Thoracic aorta (tissue), 2 donors: ENCODE data around the gene RHBDL2. TPM values are rescaled to one million over a fixed set of nuclear protein-coding genes. Genes with fewer than 3 reads are reported as not detected.

Source experiments
- ATAC-seq: fragments of 150-250 bp; one replicate; pipeline ENCODE4 v1.8.0; 2017; ENCODE audit warnings: low read depth; ENCODE audit not compliant: insufficient number of reproducible peaks, low FRiP score
- DNase-seq: peaks from one replicate; pipeline ENCODE4 v3.0.0-alpha.2; 2020; ENCODE audit warnings: low spot score
- H3K27ac ChIP-seq, 2 donors: fragments of 200-600 bp; sonication (generic); 1 replicate in 1 of 2; 2 replicates in 1 of 2; pipeline ENCODE4 v1.5.1; 2016; ENCODE audit warnings: mild to moderate bottlenecking in 2 of 2, moderate library complexity in 2 of 2
- H3K27me3 ChIP-seq: fragments of 200-600 bp; sonication (generic); replicated peaks from 2 replicates; pipeline ENCODE4 v1.6.0; 2016; ENCODE audit warnings: mild to moderate bottlenecking; ENCODE audit not compliant: insufficient read depth
- H3K36me3 ChIP-seq: fragments of 200-600 bp; sonication (generic); one replicate; pipeline ENCODE4 v1.5.1; 2016
- H3K4me1 ChIP-seq, 2 donors: fragments of 200-600 bp; sonication (generic); 1 replicate in 1 of 2; 2 replicates in 1 of 2; pipeline versions ENCODE4 v1.5.1 to v1.6.0; 2016; ENCODE audit warnings: low read depth in 2 of 2, mild to moderate bottlenecking in 1 of 2; ENCODE audit not compliant: control insufficient read depth in 1 of 2
- H3K4me3 ChIP-seq: fragments of 200-600 bp; sonication (generic); 2 replicates; pipeline ENCODE4 v1.5.1; 2016; ENCODE audit warnings: mild to moderate bottlenecking
- H3K9me3 ChIP-seq: fragments of 200-600 bp; sonication (generic); 2 replicates; pipeline ENCODE4 v1.5.1; 2016
- total RNA-seq, 2 donors: library from RNA; depleted of rRNA; stranded (reverse); fragments of >200 nt; gene quantifications; one replicate each; pipeline versions ENCODE4 v1.1.0 to v1.2.3, GENCODE V29; 2016
- TF ChIP-seq, protein P1 (sequence below): fragments of 200-600 bp; sonication (generic); IDR thresholded peaks from one replicate; pipeline ENCODE4 v1.5.1; 2019; ENCODE audit warnings: antibody characterized with exemption

The RHBDL2 gene
- total RNA-seq, 2 donors from 2014 or later: 0.85 TPM; not detected in 1

DNA sequence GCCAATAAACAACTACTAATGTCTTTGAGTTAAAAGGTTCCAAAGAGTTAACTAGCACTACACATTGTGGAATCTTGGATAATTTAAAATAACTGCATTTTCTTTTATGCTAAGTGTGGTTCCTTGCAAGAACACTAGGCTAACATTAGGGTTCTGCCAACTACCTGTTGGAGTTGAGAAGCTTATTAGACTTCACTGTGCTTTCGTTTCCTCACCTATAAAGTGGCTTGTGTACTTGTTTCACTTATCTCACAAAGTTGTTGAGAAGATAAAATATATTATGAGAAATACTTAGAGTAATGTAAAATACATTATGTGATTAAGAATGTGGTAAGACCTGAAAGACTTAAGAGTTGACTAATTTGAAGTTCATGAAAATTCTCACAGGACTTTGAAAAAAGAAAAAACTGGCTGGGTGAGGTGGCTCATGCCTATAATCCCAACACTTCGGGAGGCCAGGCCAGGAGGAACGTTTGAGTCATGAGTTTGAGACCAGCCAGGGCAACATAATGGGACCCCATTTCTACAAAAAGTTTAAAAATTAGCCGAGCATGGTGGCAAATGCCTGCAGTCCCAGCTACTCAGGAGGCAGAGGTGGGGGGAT, 76.4 kb downstream of the RHBDL2 start:
- Histone ChIP-seq H3K9me3 (no peaks in the 10 kb centered on the region), H3K27me3 (no peaks in the 10 kb centered on the region), H3K36me3 (no peaks in the 10 kb centered on the region), H3K4me3 (no peak overlapping the region), H3K27ac (no peak overlapping the region), H3K4me1 (peaks cover 6 to 30% of the 10 kb centered on the region in 2 donors)
- DNase-seq (no peak), ATAC-seq (no peak)
- TF ChIP-seq, protein P1, sequence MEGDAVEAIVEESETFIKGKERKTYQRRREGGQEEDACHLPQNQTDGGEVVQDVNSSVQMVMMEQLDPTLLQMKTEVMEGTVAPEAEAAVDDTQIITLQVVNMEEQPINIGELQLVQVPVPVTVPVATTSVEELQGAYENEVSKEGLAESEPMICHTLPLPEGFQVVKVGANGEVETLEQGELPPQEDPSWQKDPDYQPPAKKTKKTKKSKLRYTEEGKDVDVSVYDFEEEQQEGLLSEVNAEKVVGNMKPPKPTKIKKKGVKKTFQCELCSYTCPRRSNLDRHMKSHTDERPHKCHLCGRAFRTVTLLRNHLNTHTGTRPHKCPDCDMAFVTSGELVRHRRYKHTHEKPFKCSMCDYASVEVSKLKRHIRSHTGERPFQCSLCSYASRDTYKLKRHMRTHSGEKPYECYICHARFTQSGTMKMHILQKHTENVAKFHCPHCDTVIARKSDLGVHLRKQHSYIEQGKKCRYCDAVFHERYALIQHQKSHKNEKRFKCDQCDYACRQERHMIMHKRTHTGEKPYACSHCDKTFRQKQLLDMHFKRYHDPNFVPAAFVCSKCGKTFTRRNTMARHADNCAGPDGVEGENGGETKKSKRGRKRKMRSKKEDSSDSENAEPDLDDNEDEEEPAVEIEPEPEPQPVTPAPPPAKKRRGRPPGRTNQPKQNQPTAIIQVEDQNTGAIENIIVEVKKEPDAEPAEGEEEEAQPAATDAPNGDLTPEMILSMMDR: no peak

DNA sequence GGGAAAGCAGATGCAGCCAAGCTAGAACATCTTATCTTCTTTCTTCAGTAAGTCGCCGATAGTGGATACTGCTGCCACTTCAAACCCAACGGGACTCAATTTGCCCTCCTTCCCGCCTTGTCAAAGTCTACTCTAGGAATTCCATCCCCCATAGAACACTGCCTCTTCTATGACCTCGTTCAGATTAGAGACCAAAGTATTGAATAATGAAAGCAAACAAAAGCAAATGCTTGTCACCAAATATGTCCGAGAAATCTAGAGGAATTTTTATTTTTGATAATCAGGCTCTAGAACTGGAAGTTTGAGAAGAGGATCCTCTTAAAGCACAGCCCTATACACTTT, 81.2 kb downstream of the RHBDL2 start:
- Histone ChIP-seq H3K4me1 (peaks cover 23 to 51% of the 10 kb centered on the region in 2 donors), H3K36me3 (peaks cover 9% of the 10 kb centered on the region), H3K9me3 (no peaks in the 10 kb centered on the region), H3K4me3 (peak overlapping the region; percentile 90), H3K27me3 (no peaks in the 10 kb centered on the region), H3K27ac (peak overlapping the region in 1 of 2 donors; percentile 6)
- TF ChIP-seq, protein P1: no peak
- DNase-seq: no peak
- no peak for ATAC-seq

DNA sequence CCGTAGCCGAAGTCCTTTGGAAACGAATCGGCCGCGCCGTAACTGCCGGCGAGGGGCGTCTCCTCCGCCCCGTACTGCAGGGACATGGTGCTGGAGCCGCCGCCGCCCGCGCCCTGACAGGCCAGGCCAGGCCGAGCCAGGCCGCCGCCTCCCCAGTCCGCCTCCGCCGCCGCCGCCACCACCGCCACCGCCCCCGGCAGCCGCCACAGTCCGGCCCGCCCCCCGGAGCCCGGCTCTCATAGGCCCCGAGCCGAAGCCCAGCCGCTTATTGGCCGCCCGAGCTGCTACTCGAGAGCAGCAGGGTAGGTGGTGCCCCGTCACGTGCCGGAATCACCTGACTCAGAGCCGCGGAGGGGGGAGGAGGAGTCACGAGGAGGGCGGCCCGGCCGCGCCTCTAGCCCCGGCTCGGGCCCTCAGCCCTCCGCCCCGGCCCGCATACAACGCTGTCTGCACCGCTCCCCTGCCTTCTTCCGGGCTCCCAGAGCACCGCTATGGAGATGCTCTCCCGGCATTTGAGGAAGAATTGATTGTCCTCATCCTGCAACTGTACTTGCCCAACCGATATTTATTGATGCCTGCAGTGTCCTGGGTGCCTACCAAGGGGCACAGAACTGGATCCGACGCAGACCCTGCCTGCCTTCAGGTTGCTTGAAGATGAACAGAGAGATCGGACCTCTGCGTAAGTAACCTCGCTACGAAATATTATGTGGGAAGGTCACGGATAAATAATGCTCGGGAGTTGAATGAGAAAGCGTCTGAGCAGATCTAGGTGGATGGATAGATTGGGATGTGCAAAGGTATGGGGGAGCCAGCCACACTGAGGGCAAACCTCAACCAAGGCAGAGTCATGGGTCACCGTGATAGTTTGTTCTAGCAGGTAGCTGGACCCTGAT, 81.8 kb downstream of the RHBDL2 start, which contains the start of gene RRAGC:
RRAGC (minus strand) TSS at position 212 of the 893 bp plus-strand sequence; CDS start at position 86, 126 bp downstream.
- peaks cover 13% of the 10 kb centered on the region for H3K36me3 ChIP-seq
- no peaks in the 10 kb centered on the region for H3K27me3 ChIP-seq
- ATAC-seq: peak; percentile 98
- H3K9me3 ChIP-seq: no peaks in the 10 kb centered on the region
- H3K4me3 ChIP-seq: peak within 1 kb of the TSS; percentile 90
- peaks cover 23 to 56% of the 10 kb centered on the region in 2 donors for H3K4me1 ChIP-seq
- peak; percentile 99 for DNase-seq
- TF ChIP-seq, protein P1: no peak
- peak within 1 kb of the TSS; percentile 52 to 61 for H3K27ac ChIP-seq

DNA sequence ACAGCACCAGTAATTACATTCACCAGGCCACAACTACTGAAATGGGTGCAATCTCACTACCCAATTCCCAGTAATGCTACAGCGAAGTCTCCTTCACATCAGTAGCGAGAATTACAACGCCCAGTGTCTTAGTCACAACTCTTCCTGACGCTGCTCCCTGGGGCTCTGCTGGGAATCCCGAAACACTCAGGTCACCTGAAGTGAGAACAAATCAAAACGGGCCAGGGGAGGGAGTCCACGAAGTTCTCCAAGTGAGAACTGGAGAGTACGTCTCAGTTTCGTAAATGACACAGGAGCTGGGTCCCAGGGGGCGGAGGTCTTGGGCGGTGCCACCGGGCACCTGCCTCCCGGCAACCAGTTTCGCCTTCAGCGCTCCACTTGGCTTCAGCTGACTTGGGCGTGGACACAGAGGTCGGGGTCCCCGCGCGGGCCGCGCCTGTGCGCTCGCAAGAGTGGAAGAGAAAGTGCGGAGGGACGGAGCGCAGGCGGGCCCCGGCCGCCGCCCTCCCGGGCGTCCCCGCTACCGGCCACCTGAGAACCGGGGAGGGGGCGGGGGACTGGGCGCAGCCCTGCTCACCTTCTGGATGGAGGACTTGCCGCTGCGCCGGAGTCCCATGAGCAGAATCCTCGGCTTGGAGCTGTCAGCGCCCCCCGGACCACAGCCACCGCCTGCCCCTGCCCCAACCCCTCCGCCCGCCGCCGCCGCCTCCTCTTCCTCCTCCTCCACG, 82.6 kb downstream of the RHBDL2 start:
- DNase-seq: peak; percentile 19
- H3K27me3 ChIP-seq: no peaks in the 10 kb centered on the region
- no peaks in the 10 kb centered on the region for H3K9me3 ChIP-seq
- peak overlapping the region; percentile 90 for H3K4me3 ChIP-seq
- peaks cover 23 to 56% of the 10 kb centered on the region in 2 donors for H3K4me1 ChIP-seq
- ATAC-seq: no peak
- H3K36me3 ChIP-seq: peaks cover 13% of the 10 kb centered on the region
- peak overlapping the region; percentile 50 to 52 for H3K27ac ChIP-seq
- TF ChIP-seq, protein P1: no peak

DNA sequence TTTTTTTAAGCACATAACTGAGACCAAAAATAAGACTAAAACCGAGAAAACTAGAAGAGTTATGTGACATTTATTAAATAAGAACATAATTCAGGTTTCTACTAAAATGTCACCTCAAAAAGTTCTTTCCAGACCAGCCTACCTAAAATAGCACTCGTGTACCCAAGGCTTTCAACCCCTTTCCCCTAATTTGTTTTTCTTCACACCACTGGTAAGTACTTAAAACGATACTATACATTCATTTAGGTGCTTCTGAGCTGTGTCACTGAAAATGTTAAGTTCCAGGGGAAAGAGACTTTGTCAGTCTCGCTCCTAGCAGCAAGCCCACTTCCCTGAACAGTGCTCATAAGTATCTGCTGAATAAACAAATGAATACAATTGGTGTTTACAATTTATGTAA, 88.8 kb downstream of the RHBDL2 start:
- H3K4me3 ChIP-seq: no peak overlapping the region
- TF ChIP-seq, protein P1: no peak
- no peak overlapping the region for H3K27ac ChIP-seq
- H3K36me3 ChIP-seq: peaks cover 21% of the 10 kb centered on the region
- H3K9me3 ChIP-seq: no peaks in the 10 kb centered on the region
- no peaks in the 10 kb centered on the region for H3K27me3 ChIP-seq
- DNase-seq: no peak
- no peak for ATAC-seq
- peaks cover 10 to 24% of the 10 kb centered on the region in 2 donors for H3K4me1 ChIP-seq
